ENCODE results near the gene RFT1. TPM values are rescaled to one million over a fixed set of nuclear protein-coding genes. Genes with fewer than 3 reads are reported as not detected.

Gene RFT1
- total RNA-seq, 1 experiment from 2014 or later: 33.6 TPM

GRCh38 chr3:53062905-53063304 is 67.3 kb downstream of the RFT1 start:
- Histone ChIP-seq H3K9ac (ENCODE audit: low read length) (no peak overlapping the region), H3K9me3 (ENCODE audit: control insufficient read depth in 1 of 2, insufficient read depth in 1 of 2, low read depth in 1 of 2, low read length in 2 of 2) (no peaks in the 10 kb centered on the region), H3K27me3 (ENCODE audit: insufficient read depth, low read length) (no peaks in the 10 kb centered on the region), H3K9me2 (ENCODE audit: insufficient read depth) (no peaks in the 10 kb centered on the region), H4K20me1 (ENCODE audit: insufficient read depth) (no peaks in the 10 kb centered on the region), H3K4me3 (replicated peaks in 1 of 2; ENCODE audit: low read depth in 1 of 2, low read length in 2 of 2) (no peak overlapping the region), H3K27ac (ENCODE audit: low read depth, low read length) (no peak overlapping the region), H2AFZ (ENCODE audit: low read depth, low read length, poor library complexity, severe bottlenecking) (no peak overlapping the region), H3K4me2 (ENCODE audit: low read length) (no peak overlapping the region), H3K36me3 (ENCODE audit: control insufficient read depth in 1 of 2, insufficient read depth in 2 of 2, low read length in 2 of 2) (no peaks in the 10 kb centered on the region), H3K4me1 (ENCODE audit: control insufficient read depth in 1 of 2, insufficient read depth in 2 of 2, low read length in 2 of 2) (no peaks in the 10 kb centered on the region), H3K79me2 (ENCODE audit: insufficient read depth, low read length) (no peaks in the 10 kb centered on the region)
- CTCF ChIA-PET: no interaction called here
- ATAC-seq (no peak), DNase-seq (ENCODE audit: low read depth, low spot score) (no peak)
- TF ChIP-seq SIN3A (IDR thresholded peaks at IDR 0.05; ENCODE audit: low read depth): no peak
- TF ChIP-seq ZBTB33 (IDR thresholded peaks at IDR 0.05; ENCODE audit: extremely low read depth, insufficient replicate concordance, low read length): no peak
- TF ChIP-seq EGR1 (IDR thresholded peaks at IDR 0.05; ENCODE audit: low read depth): no peak
- no peak for TF ChIP-seq CEBPB (IDR thresholded peaks at IDR 0.05; ENCODE audit: low read depth)
- no peak for TF ChIP-seq ZNF274 (IDR thresholded peaks at IDR 0.05; ENCODE audit: low read depth, low read length)
- no peak for TF ChIP-seq MAX (IDR thresholded peaks at IDR 0.05)
- TF ChIP-seq TCF7L2 (IDR thresholded peaks at IDR 0.05; ENCODE audit: borderline replicate concordance, extremely low read depth, insufficient read depth, insufficient read length): no peak
- no peak for TF ChIP-seq ELF1 (IDR thresholded peaks at IDR 0.05; ENCODE audit: borderline replicate concordance, low read depth)
- no peak for TF ChIP-seq ATF3 (IDR thresholded peaks at IDR 0.05)
- TF ChIP-seq POLR2AphosphoS5 (IDR thresholded peaks at IDR 0.05; ENCODE audit: low read depth, low read length): no peak
- TF ChIP-seq ZFX (IDR thresholded peaks at IDR 0.05): no peak
- no peak for TF ChIP-seq RAD21 (IDR thresholded peaks at IDR 0.05; ENCODE audit: low read depth)
- no peak for TF ChIP-seq REST (IDR thresholded peaks at IDR 0.05; ENCODE audit: low read depth)
- TF ChIP-seq CTCF (IDR thresholded peaks at IDR 0.05 in 2 of 3, conservative IDR thresholded peaks at IDR 0.05 in 1 of 3; ENCODE audit: borderline replicate concordance in 1 of 3, insufficient read depth in 1 of 3, low read depth in 2 of 3, low read length in 2 of 3): no peak
- TF ChIP-seq SP1 (IDR thresholded peaks at IDR 0.05; ENCODE audit: low read depth): no peak
- TF ChIP-seq POLR2A (IDR thresholded peaks at IDR 0.05; ENCODE audit: borderline replicate concordance, extremely low read depth, insufficient read depth, insufficient read length): no peak
- TF ChIP-seq SRF (IDR thresholded peaks at IDR 0.05; ENCODE audit: low read depth): no peak
- no peak for TF ChIP-seq EZH2phosphoT487 (IDR thresholded peaks at IDR 0.05; ENCODE audit: borderline replicate concordance)
- no peak for TF ChIP-seq FOSL1 (IDR thresholded peaks at IDR 0.05; ENCODE audit: low read depth)
- POLR2A ChIA-PET: no interaction called here
- RAD21 ChIA-PET (ENCODE audit: low non-redundant PET in 1 of 2, low total read pairs in 2 of 2, uncharacterized antibody in 2 of 2, unreplicated experiment in 2 of 2): no interaction called here
- intact Hi-C loops (cut with micrococcal nuclease): no loop called here
- no TSS peak for BruUV-seq (replicated peaks)
